OCI-LY3 (cell line): ENCODE results near the gene APOM.

Source experiments
- H2AFZ ChIP-seq: fragments of 200-600, 300-600 bp; shearing (Covaris generic); 2 replicates; pipeline ENCODE4 v1.6.0; 2014; ENCODE audit warnings: antibody characterized with exemption, low read depth, low read length
- H3K27ac ChIP-seq: fragments of 200-600, 300-600 bp; sonication (generic); 2 replicates; pipeline ENCODE4 v1.5.1; 2014; ENCODE audit warnings: mild to moderate bottlenecking, low read length, moderate library complexity, mixed read lengths
- H3K27me3 ChIP-seq: fragments of 200-600, 300-600 bp; sonication (generic); 2 replicates; pipeline ENCODE4 v1.6.1; 2014; ENCODE audit warnings: low read depth, low read length, mixed read lengths
- H3K36me3 ChIP-seq: fragments of 200-600, 300-600 bp; sonication (generic); replicated peaks from 2 replicates; pipeline ENCODE3; 2014; ENCODE audit warnings: low read depth, low read length, mixed read lengths
- H3K4me1 ChIP-seq: fragments of 300-600, 200-600 bp; sonication (generic); 2 replicates; pipeline ENCODE4 v1.6.1; 2014; ENCODE audit warnings: low read length, mixed read lengths
- H3K4me2 ChIP-seq: fragments of 200-600, 300-600 bp; sonication (generic); 2 replicates; pipeline ENCODE4 v1.6.1; 2014; ENCODE audit warnings: low read length, mixed read lengths
- H3K4me3 ChIP-seq: fragments of 300-600, 200-600 bp; sonication (generic); 2 replicates; pipeline ENCODE4 v1.5.1; 2014; ENCODE audit warnings: antibody characterized with exemption, mild to moderate bottlenecking, low read length, moderate library complexity
- H3K79me2 ChIP-seq: fragments of 300-600, 200-600 bp; shearing (Covaris generic); 2 replicates; pipeline ENCODE4 v1.6.1; 2014; ENCODE audit warnings: mild to moderate bottlenecking, low read length, mixed read lengths
- H3K9ac ChIP-seq: fragments of 300-600, 200-600 bp; shearing (Covaris generic); 2 replicates; pipeline ENCODE4 v1.6.0; 2014; ENCODE audit warnings: mild to moderate bottlenecking, low read length, moderate library complexity
- H3K9me3 ChIP-seq: fragments of 200-600, 300-600 bp; shearing (Covaris generic); 2 replicates; pipeline ENCODE4 v1.6.1; 2014; ENCODE audit warnings: low read length, mixed read lengths; ENCODE audit not compliant: insufficient read depth
- H4K20me1 ChIP-seq: fragments of 200-600, 300-600 bp; sonication (generic); 2 replicates; pipeline ENCODE4 v1.6.1; 2016; ENCODE audit warnings: low read length, mixed read lengths; ENCODE audit not compliant: insufficient read depth
- EZH2phosphoT487 ChIP-seq: fragments of 200-600 bp; shearing (Covaris generic); IDR thresholded peaks from 2 replicates; pipeline ENCODE4 v1.6.1; 2018; ENCODE audit warnings: antibody characterized with exemption, mixed run types, low read depth
- TF ChIP-seq, protein P1 (sequence below): fragments of 200-600, 300-600 bp; sonication (generic); IDR thresholded peaks from 2 replicates; pipeline ENCODE4 v1.5.1; 2014; ENCODE audit warnings: antibody characterized with exemption, low read length, low read depth

Gene APOM

DNA sequence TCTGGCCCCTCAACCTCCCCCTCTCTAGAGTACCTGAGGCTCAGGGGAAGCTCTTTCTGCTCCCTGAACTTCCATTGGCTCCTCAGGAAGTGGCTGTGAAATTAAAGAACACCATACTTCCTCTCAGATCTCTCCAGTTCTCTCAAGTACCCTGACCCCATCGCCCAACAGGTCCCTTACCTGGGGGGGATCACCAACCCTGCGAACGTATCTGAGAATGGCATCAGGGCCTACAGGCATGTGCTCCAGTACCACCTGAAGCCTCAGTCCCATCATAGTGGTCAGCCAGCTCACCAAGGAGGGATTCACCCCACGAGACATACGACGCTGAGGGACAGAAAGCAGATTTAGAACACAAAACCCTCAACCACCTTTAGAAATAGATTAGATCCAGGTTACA is 15.1 kb upstream of the APOM start:
- TF ChIP-seq EZH2phosphoT487, result no peak
- TF ChIP-seq, protein P1, sequence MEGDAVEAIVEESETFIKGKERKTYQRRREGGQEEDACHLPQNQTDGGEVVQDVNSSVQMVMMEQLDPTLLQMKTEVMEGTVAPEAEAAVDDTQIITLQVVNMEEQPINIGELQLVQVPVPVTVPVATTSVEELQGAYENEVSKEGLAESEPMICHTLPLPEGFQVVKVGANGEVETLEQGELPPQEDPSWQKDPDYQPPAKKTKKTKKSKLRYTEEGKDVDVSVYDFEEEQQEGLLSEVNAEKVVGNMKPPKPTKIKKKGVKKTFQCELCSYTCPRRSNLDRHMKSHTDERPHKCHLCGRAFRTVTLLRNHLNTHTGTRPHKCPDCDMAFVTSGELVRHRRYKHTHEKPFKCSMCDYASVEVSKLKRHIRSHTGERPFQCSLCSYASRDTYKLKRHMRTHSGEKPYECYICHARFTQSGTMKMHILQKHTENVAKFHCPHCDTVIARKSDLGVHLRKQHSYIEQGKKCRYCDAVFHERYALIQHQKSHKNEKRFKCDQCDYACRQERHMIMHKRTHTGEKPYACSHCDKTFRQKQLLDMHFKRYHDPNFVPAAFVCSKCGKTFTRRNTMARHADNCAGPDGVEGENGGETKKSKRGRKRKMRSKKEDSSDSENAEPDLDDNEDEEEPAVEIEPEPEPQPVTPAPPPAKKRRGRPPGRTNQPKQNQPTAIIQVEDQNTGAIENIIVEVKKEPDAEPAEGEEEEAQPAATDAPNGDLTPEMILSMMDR, result no peak
- H3K9ac ChIP-seq, result no peak overlapping the region
- H3K9me3 ChIP-seq, result no peaks in the 10 kb centered on the region
- no peak overlapping the region for H2AFZ ChIP-seq
- no peaks in the 10 kb centered on the region for H3K27me3 ChIP-seq
- no peaks in the 10 kb centered on the region for H4K20me1 ChIP-seq
- H3K36me3 ChIP-seq, result peaks cover 18% of the 10 kb centered on the region
- no peak overlapping the region for H3K4me3 ChIP-seq
- no peaks in the 10 kb centered on the region for H3K4me1 ChIP-seq
- H3K79me2 ChIP-seq, result no peaks in the 10 kb centered on the region
- H3K27ac ChIP-seq, result no peak overlapping the region
- H3K4me2 ChIP-seq, result no peak overlapping the region

DNA sequence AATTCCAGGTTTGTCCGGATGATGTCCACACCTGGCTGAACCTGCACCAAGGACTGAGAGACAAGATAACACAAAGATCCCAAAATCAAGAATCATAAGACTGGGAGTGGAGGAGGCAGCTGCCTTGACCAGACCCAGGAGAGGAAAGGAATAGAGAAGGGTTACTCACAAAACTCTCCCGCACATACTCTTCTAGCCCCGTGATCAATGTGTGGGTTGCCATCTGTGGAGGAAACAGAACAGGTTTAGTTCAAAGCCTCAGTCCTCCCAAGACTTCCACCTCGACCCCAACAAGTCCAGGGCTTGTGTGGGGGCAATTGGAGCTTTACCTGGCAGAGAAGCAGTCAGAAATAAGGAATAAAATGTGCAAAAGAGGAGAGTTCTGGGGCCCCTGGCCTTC is 14.3 kb upstream of the APOM start:
- H3K4me2 ChIP-seq, result no peak overlapping the region
- no peak overlapping the region for H3K9ac ChIP-seq
- H3K27ac ChIP-seq, result no peak overlapping the region
- no peaks in the 10 kb centered on the region for H3K9me3 ChIP-seq
- H4K20me1 ChIP-seq, result no peaks in the 10 kb centered on the region
- TF ChIP-seq, protein P1, result no peak
- TF ChIP-seq EZH2phosphoT487, result no peak
- H3K27me3 ChIP-seq, result no peaks in the 10 kb centered on the region
- no peak overlapping the region for H2AFZ ChIP-seq
- H3K36me3 ChIP-seq, result peaks cover 14% of the 10 kb centered on the region
- H3K4me1 ChIP-seq, result no peaks in the 10 kb centered on the region
- H3K79me2 ChIP-seq, result no peaks in the 10 kb centered on the region
- H3K4me3 ChIP-seq, result no peak overlapping the region

DNA sequence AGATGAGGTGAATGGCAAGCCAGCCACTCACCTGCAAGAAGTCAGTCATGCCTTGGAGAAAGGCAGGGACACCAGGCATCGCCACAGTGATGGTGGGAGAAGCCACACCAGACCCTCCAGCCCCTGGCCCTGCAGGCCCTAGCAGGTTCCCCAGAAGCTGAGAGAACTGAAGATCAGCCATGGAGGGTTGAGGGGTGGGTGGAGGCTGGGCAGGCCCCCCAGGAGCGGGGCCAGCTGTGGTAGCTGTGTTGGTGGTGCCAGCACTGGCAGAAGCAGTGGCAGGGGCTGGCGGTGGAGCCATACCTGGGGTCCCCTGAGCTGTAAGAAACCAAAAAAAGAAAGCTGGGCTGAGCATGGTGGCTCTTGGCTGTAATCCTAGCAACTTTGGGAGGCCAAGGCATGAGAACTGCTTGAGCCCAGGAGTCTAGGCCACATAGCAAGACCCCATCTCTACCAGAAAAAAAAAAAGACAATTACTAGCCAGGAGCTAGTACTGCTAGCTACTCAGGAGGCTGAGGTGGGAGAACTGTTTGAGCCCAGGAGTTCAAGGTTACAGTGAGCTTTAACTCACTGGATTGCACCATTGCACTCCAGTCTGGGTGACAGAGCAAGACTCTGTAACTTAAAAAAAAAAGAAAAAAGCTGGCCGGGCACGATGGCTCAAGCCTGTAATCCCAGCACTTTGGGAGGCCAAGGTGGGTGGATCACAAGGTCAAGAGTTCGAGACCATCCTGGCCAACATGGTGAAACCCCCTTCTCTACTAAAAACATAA is 12.7 kb upstream of the APOM start:
- no peak overlapping the region for H3K9ac ChIP-seq
- H3K27ac ChIP-seq, result no peak overlapping the region
- H3K27me3 ChIP-seq, result no peaks in the 10 kb centered on the region
- H3K9me3 ChIP-seq, result no peaks in the 10 kb centered on the region
- no peak overlapping the region for H3K4me2 ChIP-seq
- H3K79me2 ChIP-seq, result no peaks in the 10 kb centered on the region
- H4K20me1 ChIP-seq, result no peaks in the 10 kb centered on the region
- H3K4me1 ChIP-seq, result no peaks in the 10 kb centered on the region
- no peak overlapping the region for H2AFZ ChIP-seq
- no peak for TF ChIP-seq EZH2phosphoT487
- TF ChIP-seq, protein P1, result no peak
- H3K36me3 ChIP-seq, result peaks cover 11% of the 10 kb centered on the region
- no peak overlapping the region for H3K4me3 ChIP-seq

DNA sequence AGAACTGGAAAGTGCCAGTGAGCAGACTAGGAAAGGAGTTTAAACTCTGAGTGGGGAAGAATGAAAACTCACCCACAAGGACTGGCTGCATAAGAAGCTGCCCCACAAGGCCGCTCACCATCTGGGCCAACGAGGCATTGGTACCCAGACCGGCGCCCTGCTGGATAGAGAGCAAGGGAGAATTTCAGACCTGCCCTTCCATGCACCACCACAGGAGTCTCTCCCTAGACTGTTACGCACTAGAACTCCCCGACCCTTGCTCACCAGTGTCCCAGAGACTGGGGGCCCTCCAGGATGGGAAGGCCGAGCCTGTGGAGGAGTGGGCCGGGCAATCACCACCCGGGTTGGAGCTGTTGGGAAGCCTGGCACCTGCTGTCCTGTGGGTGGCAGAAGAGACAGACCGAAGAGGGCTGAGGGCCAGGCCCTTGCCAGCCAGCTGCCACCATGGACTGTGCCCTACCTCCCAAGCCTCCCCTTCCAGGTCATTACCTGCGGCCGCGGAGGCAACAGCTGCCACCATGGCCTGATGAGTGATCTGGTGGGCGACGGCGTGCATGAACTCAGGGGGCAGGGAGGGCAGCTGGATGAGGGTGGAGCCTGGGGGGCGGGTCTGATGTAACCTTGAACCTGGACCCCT is 11.8 kb upstream of the APOM start:
- Histone ChIP-seq H3K4me3 (no peak overlapping the region), H3K4me1 (no peaks in the 10 kb centered on the region), H3K9me3 (no peaks in the 10 kb centered on the region), H3K27ac (no peak overlapping the region), H3K4me2 (no peak overlapping the region), H3K79me2 (0 out of 2 replicates have a peak, but pooled peaks cover under 1% of the 10 kb centered on the region), H3K27me3 (no peaks in the 10 kb centered on the region), H4K20me1 (no peaks in the 10 kb centered on the region), H2AFZ (no peak overlapping the region), H3K36me3 (peaks cover 9% of the 10 kb centered on the region), H3K9ac (no peak overlapping the region)
- TF ChIP-seq, protein P1, result no peak
- TF ChIP-seq EZH2phosphoT487, result no peak
